ENCODE measurements around the gene CYREN. TPM values are rescaled to one million over a fixed set of nuclear protein-coding genes. Genes with fewer than 3 reads are reported as not detected.

CYREN gene
- total and polyA plus RNA-seq, 2 experiments from 2014 or later = 22.7 to 70.6 TPM

DNA sequence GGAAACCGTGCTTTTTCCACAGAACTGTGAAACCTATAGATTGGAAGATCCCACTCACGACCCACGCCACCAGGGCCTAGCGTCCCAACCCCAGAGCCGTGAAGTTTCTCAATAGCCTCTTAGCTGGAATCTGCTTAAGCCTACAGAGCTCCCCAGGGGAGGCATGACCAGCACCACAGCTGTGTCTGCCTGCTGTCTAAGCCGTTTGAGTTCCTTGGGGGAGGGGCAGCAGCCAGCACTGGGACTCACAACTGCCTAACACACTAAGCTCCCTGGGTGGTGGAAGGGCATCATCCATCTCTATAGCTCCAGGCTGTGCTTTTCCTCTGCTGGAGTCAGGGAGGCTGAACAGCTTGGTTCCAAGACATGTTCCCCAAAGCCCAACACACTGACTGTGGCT lies 48.6 kb downstream of the CYREN start:
- H3K27me3 Mint-ChIP-seq (ENCODE audit: insufficient read depth, low read depth, poor library complexity) = peaks cover 2% of the 10 kb centered on the region
- 0 out of 3 replicates have a peak, but pooled peaks cover 3% of the 10 kb centered on the region for H3K4me1 Mint-ChIP-seq
- no peak overlapping the region for H3K4me2 ChIP-seq
- no peak overlapping the region for H3K4me3 Mint-ChIP-seq
- DNase-seq (ENCODE audit: low spot score) = no peak
- no peaks in the 10 kb centered on the region for H3F3A ChIP-seq (replicated peaks; ENCODE audit: low read depth)
- H3K79me2 ChIP-seq (replicated peaks; ENCODE audit: insufficient read depth) = no peaks in the 10 kb centered on the region
- H3K36me3 Mint-ChIP-seq (ENCODE audit: low read depth) = peaks cover 17% of the 10 kb centered on the region
- H3K27me3 ChIP-seq (ENCODE audit: insufficient read depth) = no peaks in the 10 kb centered on the region
- no peak overlapping the region for H2AFZ ChIP-seq
- no peak overlapping the region for H3K27ac ChIP-seq (ENCODE audit: low read depth)
- no peak overlapping the region for H3K4me3 ChIP-seq
- H3K36me3 ChIP-seq (ENCODE audit: insufficient read depth) = no peaks in the 10 kb centered on the region
- 0 out of 2 replicates have a peak, but pooled peaks cover 3% of the 10 kb centered on the region for H3K9me2 ChIP-seq (ENCODE audit: insufficient read depth)
- no peak overlapping the region for H3K27ac Mint-ChIP-seq
- H3K9me3 Mint-ChIP-seq = peaks cover 19% of the 10 kb centered on the region
- no peak for TF ChIP-seq STAT1 (IDR thresholded peaks at IDR 0.05; ENCODE audit: unreplicated experiment)
- TF ChIP-seq EZH2 (IDR thresholded peaks at IDR 0.05; ENCODE audit: low read depth, unreplicated experiment) = no peak
- TF ChIP-seq, protein P1, sequence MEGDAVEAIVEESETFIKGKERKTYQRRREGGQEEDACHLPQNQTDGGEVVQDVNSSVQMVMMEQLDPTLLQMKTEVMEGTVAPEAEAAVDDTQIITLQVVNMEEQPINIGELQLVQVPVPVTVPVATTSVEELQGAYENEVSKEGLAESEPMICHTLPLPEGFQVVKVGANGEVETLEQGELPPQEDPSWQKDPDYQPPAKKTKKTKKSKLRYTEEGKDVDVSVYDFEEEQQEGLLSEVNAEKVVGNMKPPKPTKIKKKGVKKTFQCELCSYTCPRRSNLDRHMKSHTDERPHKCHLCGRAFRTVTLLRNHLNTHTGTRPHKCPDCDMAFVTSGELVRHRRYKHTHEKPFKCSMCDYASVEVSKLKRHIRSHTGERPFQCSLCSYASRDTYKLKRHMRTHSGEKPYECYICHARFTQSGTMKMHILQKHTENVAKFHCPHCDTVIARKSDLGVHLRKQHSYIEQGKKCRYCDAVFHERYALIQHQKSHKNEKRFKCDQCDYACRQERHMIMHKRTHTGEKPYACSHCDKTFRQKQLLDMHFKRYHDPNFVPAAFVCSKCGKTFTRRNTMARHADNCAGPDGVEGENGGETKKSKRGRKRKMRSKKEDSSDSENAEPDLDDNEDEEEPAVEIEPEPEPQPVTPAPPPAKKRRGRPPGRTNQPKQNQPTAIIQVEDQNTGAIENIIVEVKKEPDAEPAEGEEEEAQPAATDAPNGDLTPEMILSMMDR (conservative IDR thresholded peaks at IDR 0.05; ENCODE audit: low read depth in 2 of 2) = no peak
- TF ChIP-seq EZH2phosphoT487 (IDR thresholded peaks at IDR 0.05; ENCODE audit: unreplicated experiment) = no peak
- TF ChIP-seq NANOG (IDR thresholded peaks at IDR 0.05; ENCODE audit: borderline replicate concordance) = no peak
- ATAC-seq = no peak
- H4K20me1 ChIP-seq (replicated peaks; ENCODE audit: insufficient read depth) = no peaks in the 10 kb centered on the region
- H3K4me1 ChIP-seq (ENCODE audit: insufficient read depth) = no peaks in the 10 kb centered on the region

DNA sequence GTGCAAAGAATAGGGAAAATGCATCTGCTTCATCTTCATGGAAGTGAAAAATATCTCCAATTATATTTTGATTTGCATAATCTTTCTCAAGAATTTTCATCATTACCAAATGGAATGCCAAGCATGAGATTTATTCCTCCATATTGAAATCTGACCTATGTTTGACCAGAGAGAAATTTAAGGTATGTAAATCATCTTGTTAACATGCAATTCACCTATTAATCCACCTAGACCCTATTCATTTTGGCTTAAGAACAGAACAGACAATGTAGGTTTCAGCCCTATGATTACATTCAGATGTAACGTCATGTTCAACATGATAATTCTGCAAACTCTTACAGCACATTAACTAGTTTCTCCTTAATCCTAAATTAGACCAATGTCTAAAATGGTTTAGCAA lies 53.4 kb downstream of the CYREN start:
- Mint-ChIP-seq H3K9me3 (peaks cover 19% of the 10 kb centered on the region), H3K4me1 (0 out of 3 replicates have a peak, but pooled peaks cover 3% of the 10 kb centered on the region), H3K4me3 (no peak overlapping the region), H3K36me3 (ENCODE audit: low read depth) (peaks cover 17% of the 10 kb centered on the region), H3K27me3 (ENCODE audit: insufficient read depth, low read depth, poor library complexity) (peaks cover 2% of the 10 kb centered on the region), H3K27ac (no peak overlapping the region)
- Histone ChIP-seq H2AFZ (no peak overlapping the region), H3K79me2 (replicated peaks; ENCODE audit: insufficient read depth) (no peaks in the 10 kb centered on the region), H3K36me3 (ENCODE audit: insufficient read depth) (no peaks in the 10 kb centered on the region), H3F3A (replicated peaks; ENCODE audit: low read depth) (no peaks in the 10 kb centered on the region), H3K4me1 (ENCODE audit: insufficient read depth) (no peaks in the 10 kb centered on the region), H3K27ac (ENCODE audit: low read depth) (no peak overlapping the region), H4K20me1 (replicated peaks; ENCODE audit: insufficient read depth) (no peaks in the 10 kb centered on the region), H3K27me3 (ENCODE audit: insufficient read depth) (no peaks in the 10 kb centered on the region), H3K4me3 (no peak overlapping the region), H3K9me2 (ENCODE audit: insufficient read depth) (no peaks in the 10 kb centered on the region), H3K4me2 (no peak overlapping the region)
- DNase-seq (ENCODE audit: low spot score) (no peak), ATAC-seq (no peak)
- TF ChIP-seq, protein P2, sequence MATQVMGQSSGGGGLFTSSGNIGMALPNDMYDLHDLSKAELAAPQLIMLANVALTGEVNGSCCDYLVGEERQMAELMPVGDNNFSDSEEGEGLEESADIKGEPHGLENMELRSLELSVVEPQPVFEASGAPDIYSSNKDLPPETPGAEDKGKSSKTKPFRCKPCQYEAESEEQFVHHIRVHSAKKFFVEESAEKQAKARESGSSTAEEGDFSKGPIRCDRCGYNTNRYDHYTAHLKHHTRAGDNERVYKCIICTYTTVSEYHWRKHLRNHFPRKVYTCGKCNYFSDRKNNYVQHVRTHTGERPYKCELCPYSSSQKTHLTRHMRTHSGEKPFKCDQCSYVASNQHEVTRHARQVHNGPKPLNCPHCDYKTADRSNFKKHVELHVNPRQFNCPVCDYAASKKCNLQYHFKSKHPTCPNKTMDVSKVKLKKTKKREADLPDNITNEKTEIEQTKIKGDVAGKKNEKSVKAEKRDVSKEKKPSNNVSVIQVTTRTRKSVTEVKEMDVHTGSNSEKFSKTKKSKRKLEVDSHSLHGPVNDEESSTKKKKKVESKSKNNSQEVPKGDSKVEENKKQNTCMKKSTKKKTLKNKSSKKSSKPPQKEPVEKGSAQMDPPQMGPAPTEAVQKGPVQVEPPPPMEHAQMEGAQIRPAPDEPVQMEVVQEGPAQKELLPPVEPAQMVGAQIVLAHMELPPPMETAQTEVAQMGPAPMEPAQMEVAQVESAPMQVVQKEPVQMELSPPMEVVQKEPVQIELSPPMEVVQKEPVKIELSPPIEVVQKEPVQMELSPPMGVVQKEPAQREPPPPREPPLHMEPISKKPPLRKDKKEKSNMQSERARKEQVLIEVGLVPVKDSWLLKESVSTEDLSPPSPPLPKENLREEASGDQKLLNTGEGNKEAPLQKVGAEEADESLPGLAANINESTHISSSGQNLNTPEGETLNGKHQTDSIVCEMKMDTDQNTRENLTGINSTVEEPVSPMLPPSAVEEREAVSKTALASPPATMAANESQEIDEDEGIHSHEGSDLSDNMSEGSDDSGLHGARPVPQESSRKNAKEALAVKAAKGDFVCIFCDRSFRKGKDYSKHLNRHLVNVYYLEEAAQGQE (IDR thresholded peaks at IDR 0.05; ENCODE audit: unreplicated experiment) = no peak
- TF ChIP-seq, protein P3, sequence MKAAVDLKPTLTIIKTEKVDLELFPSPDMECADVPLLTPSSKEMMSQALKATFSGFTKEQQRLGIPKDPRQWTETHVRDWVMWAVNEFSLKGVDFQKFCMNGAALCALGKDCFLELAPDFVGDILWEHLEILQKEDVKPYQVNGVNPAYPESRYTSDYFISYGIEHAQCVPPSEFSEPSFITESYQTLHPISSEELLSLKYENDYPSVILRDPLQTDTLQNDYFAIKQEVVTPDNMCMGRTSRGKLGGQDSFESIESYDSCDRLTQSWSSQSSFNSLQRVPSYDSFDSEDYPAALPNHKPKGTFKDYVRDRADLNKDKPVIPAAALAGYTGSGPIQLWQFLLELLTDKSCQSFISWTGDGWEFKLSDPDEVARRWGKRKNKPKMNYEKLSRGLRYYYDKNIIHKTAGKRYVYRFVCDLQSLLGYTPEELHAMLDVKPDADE (IDR thresholded peaks at IDR 0.05) = no peak
- TF ChIP-seq, protein P4, sequence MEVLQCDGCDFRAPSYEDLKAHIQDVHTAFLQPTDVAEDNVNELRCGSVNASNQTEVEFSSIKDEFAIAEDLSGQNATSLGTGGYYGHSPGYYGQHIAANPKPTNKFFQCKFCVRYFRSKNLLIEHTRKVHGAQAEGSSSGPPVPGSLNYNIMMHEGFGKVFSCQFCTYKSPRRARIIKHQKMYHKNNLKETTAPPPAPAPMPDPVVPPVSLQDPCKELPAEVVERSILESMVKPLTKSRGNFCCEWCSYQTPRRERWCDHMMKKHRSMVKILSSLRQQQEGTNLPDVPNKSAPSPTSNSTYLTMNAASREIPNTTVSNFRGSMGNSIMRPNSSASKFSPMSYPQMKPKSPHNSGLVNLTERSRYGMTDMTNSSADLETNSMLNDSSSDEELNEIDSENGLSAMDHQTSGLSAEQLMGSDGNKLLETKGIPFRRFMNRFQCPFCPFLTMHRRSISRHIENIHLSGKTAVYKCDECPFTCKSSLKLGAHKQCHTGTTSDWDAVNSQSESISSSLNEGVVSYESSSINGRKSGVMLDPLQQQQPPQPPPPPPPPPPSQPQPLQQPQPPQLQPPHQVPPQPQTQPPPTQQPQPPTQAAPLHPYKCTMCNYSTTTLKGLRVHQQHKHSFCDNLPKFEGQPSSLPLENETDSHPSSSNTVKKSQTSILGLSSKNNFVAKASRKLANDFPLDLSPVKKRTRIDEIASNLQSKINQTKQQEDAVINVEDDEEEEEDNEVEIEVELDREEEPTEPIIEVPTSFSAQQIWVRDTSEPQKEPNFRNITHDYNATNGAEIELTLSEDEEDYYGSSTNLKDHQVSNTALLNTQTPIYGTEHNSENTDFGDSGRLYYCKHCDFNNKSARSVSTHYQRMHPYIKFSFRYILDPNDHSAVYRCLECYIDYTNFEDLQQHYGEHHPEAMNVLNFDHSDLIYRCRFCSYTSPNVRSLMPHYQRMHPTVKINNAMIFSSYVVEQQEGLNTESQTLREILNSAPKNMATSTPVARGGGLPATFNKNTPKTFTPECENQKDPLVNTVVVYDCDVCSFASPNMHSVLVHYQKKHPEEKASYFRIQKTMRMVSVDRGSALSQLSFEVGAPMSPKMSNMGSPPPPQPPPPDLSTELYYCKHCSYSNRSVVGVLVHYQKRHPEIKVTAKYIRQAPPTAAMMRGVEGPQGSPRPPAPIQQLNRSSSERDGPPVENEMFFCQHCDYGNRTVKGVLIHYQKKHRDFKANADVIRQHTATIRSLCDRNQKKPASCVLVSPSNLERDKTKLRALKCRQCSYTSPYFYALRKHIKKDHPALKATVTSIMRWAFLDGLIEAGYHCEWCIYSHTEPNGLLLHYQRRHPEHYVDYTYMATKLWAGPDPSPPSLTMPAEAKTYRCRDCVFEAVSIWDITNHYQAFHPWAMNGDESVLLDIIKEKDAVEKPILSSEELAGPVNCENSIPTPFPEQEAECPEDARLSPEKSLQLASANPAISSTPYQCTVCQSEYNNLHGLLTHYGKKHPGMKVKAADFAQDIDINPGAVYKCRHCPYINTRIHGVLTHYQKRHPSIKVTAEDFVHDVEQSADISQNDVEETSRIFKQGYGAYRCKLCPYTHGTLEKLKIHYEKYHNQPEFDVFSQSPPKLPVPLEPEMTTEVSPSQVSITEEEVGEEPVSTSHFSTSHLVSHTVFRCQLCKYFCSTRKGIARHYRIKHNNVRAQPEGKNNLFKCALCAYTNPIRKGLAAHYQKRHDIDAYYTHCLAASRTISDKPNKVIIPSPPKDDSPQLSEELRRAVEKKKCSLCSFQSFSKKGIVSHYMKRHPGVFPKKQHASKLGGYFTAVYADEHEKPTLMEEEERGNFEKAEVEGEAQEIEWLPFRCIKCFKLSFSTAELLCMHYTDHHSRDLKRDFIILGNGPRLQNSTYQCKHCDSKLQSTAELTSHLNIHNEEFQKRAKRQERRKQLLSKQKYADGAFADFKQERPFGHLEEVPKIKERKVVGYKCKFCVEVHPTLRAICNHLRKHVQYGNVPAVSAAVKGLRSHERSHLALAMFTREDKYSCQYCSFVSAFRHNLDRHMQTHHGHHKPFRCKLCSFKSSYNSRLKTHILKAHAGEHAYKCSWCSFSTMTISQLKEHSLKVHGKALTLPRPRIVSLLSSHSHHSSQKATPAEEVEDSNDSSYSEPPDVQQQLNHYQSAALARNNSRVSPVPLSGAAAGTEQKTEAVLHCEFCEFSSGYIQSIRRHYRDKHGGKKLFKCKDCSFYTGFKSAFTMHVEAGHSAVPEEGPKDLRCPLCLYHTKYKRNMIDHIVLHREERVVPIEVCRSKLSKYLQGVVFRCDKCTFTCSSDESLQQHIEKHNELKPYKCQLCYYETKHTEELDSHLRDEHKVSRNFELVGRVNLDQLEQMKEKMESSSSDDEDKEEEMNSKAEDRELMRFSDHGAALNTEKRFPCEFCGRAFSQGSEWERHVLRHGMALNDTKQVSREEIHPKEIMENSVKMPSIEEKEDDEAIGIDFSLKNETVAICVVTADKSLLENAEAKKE (CRISPR knock-in tag; IDR thresholded peaks at IDR 0.05) = no peak
- TF ChIP-seq ZNF114 (CRISPR knock-in tag; IDR thresholded peaks at IDR 0.05) = no peak
